ENCODE results near the gene USP20.
A peak's percentile ranks its signal among the peaks of the same experiment; 100 is the strongest.

The USP20 gene

GRCh38 chr9:129816501-129817435 is 18.5 kb upstream of the USP20 start:
- CTCF ChIA-PET: no interaction called here
- DNase-seq (ENCODE audit: low read depth, low spot score): no peak
- no peak for TF ChIP-seq CTCF (IDR thresholded peaks at IDR 0.05; ENCODE audit: insufficient read depth, low read length, missing control alignments)
- POLR2A ChIA-PET: interaction anchor here (0.6 kb wide), 1 partner anchor 16 kb away, joined by 3 read pairs; no protein-coding TSS in a partner anchor
- H3K4me3 ChIP-seq (ENCODE audit: low read depth, low read length): no peak overlapping the region

- POLR2A ChIA-PET: no interaction called here
These were observed 12.2 kb upstream of the USP20 start for GRCh38 chr9:129822898-129823541.

GRCh38 chr9:129823542-129823934 is 11.7 kb upstream of the USP20 start:
- no peak for DNase-seq (ENCODE audit: low read depth, low spot score)
- peak overlapping the region; percentile 89 for H3K4me3 ChIP-seq (ENCODE audit: low read depth, low read length)
- TF ChIP-seq CTCF (IDR thresholded peaks at IDR 0.05; ENCODE audit: insufficient read depth, low read length, missing control alignments): no peak
- ChIA-PET POLR2A (interaction anchor here (1.0 kb wide), 1 partner anchor 11 kb away, joined by 4 read pairs; no protein-coding TSS in a partner anchor), CTCF (no interaction called here)

More at GRCh38 chr9:129822898-129823541, 12.2 kb upstream of the USP20 start:
- H3K4me3 ChIP-seq (ENCODE audit: low read depth, low read length): peak overlapping the region; percentile 89
- CTCF ChIA-PET: no interaction called here
- no peak for DNase-seq (ENCODE audit: low read depth, low spot score)
- no peak for TF ChIP-seq CTCF (IDR thresholded peaks at IDR 0.05; ENCODE audit: insufficient read depth, low read length, missing control alignments)

- TF ChIP-seq CTCF (IDR thresholded peaks at IDR 0.05; ENCODE audit: insufficient read depth, low read length, missing control alignments): no peak
- DNase-seq (ENCODE audit: low read depth, low spot score): peak; percentile 50
- CTCF ChIA-PET: no interaction called here
- H3K4me3 ChIP-seq (ENCODE audit: low read depth, low read length): peak within 1 kb of the TSS; percentile 89
- POLR2A ChIA-PET: interaction anchor here (0.6 to 1.0 kb wide), 2 partner anchors 10 to 212 kb away, joined by 3 to 4 read pairs; no protein-coding TSS in a partner anchor
These were observed 11.2 kb upstream of the USP20 start, which contains the start of gene TOR1A for GRCh38 chr9:129823935-129824601. Gene TOR1A, minus strand, starts transcription at chr9:129824136. Its CDS starts 51 bp downstream, at chr9:129824085.

GRCh38 chr9:129826344-129826743 is 8.9 kb upstream of the USP20 start:
- no peak for DNase-seq (ENCODE audit: low read depth, low spot score)
- no peak overlapping the region for H3K4me3 ChIP-seq (ENCODE audit: low read depth, low read length)
- CTCF ChIA-PET: no interaction called here
- TF ChIP-seq CTCF (IDR thresholded peaks at IDR 0.05; ENCODE audit: insufficient read depth, low read length, missing control alignments): no peak
- POLR2A ChIA-PET: interaction anchor here (0.9 kb wide), 1 partner anchor 9 kb away, joined by 3 read pairs; the partner anchor contains the start of genes C9orf78 and USP20
